Naive B cell (primary cell): ENCODE results near the gene DDIT4. TPM values are rescaled to one million over a fixed set of nuclear protein-coding genes. Genes with fewer than 3 reads are reported as not detected.
"Not testable (repeated sequence)": the region's sequence is repeated elsewhere in the genome, so short reads cannot be mapped to it uniquely, and the experiment has no call there.

ENCODE experiments used
- ATAC-seq, 2 donors: fragments of 150-1000 bp; cut with Tn5 transposase; 2 replicates each; pipeline ENCODE4 v1.10.0; 2021; ENCODE audit warnings: low read depth in 2 of 2, mild to moderate bottlenecking in 2 of 2, moderate library complexity in 2 of 2
- DNase-seq: peaks from one replicate; pipeline ENCODE4 v3.0.0; 2022
- H3K27ac Mint-ChIP-seq, 6 donors: one replicate each; pipeline ENCODE4 v1.8.0; 2020 to 2022; ENCODE audit warnings: mild to moderate bottlenecking in 6 of 6, mixed read lengths in 6 of 6, moderate library complexity in 5 of 6, inconsistent platforms in 2 of 6
- H3K27me3 Mint-ChIP-seq, 3 donors: one replicate each; pipeline ENCODE4 v1.8.0; 2021 to 2022; ENCODE audit warnings: mixed read lengths in 3 of 3, mild to moderate bottlenecking in 1 of 3
- H3K36me3 Mint-ChIP-seq, 2 donors: one replicate each; pipeline ENCODE4 v1.8.0; 2020 to 2022; ENCODE audit warnings: mixed read lengths in 2 of 2, inconsistent platforms in 1 of 2, mild to moderate bottlenecking in 1 of 2
- H3K4me1 Mint-ChIP-seq, 3 donors: one replicate each; pipeline ENCODE4 v1.8.0; 2020 to 2022; ENCODE audit warnings: mixed read lengths in 3 of 3, inconsistent platforms in 1 of 3, mild to moderate bottlenecking in 1 of 3, moderate library complexity in 1 of 3
- H3K4me3 Mint-ChIP-seq, 8 donors: one replicate each; pipeline ENCODE4 v1.8.0; 2020 to 2022; ENCODE audit warnings: mild to moderate bottlenecking in 8 of 8, mixed read lengths in 8 of 8, moderate library complexity in 8 of 8, inconsistent platforms in 2 of 8
- H3K9me3 Mint-ChIP-seq, 7 donors: one replicate each; pipeline ENCODE4 v1.8.0; 2020 to 2022; ENCODE audit warnings: mixed read lengths in 7 of 7, mild to moderate bottlenecking in 5 of 7, inconsistent platforms in 2 of 7, moderate library complexity in 1 of 7
- polyA plus RNA-seq, 6 donors: library from polyadenylated mRNA; unstranded; fragments of 300-500 nt; fragmentation: Illumina TruSeq; gene quantifications; one replicate each; pipeline ENCODE4 v1.2.3, GENCODE V29; 2021; ENCODE audit warnings: low read depth in 6 of 6

The DDIT4 gene
- polyA plus RNA-seq, 6 donors from 2014 or later: 22.6 to 124 (median 78.2) TPM

GRCh38 chr10:72265990-72266865 lies 7.5 kb upstream of the DDIT4 start:
- Mint-ChIP-seq H3K9me3 (no peaks in the 10 kb centered on the region), H3K27ac (peak overlapping the region in 3 of 6 donors; percentile 7 to 77 (median 20)), H3K4me3 (no peak overlapping the region), H3K27me3 (no peaks in the 10 kb centered on the region), H3K4me1 (peaks cover 16 to 49% (median 31%) of the 10 kb centered on the region in 3 donors), H3K36me3 (no peaks in the 10 kb centered on the region)
- ATAC-seq (no peak), DNase-seq (no peak)

- Mint-ChIP-seq H3K27ac (peak overlapping the region in 1 of 6 donors; percentile 75), H3K4me1 (peaks cover 14 to 48% (median 28%) of the 10 kb centered on the region in 3 donors), H3K27me3 (no peaks in the 10 kb centered on the region), H3K36me3 (no peaks in the 10 kb centered on the region), H3K9me3 (no peaks in the 10 kb centered on the region), H3K4me3 (no peak overlapping the region)
- DNase-seq (no peak), ATAC-seq (no peak)
Measured at GRCh38 chr10:72267381-72267780, 6.3 kb upstream of the DDIT4 start.

GRCh38 chr10:72267819-72268399 lies 5.8 kb upstream of the DDIT4 start:
- Mint-ChIP-seq H3K36me3 (no peaks in the 10 kb centered on the region), H3K9me3 (no peaks in the 10 kb centered on the region), H3K27ac (peak overlapping the region in 1 of 6 donors; percentile 75), H3K27me3 (no peaks in the 10 kb centered on the region), H3K4me3 (no peak overlapping the region), H3K4me1 (peaks cover 18 to 51% (median 32%) of the 10 kb centered on the region in 3 donors)
- no peak for DNase-seq
- ATAC-seq: no peak

- H3K36me3 Mint-ChIP-seq, H3K9me3 Mint-ChIP-seq, H3K4me3 Mint-ChIP-seq, DNase-seq, ATAC-seq, H3K27ac Mint-ChIP-seq, H3K27me3 Mint-ChIP-seq: not testable (repeated sequence)
- peaks cover 20 to 50% (median 35%) of the 10 kb centered on the region in 3 donors for H3K4me1 Mint-ChIP-seq
Measured at GRCh38 chr10:72268475-72269200, 5.1 kb upstream of the DDIT4 start.

- no peaks in the 10 kb centered on the region for H3K27me3 Mint-ChIP-seq
- peak overlapping the region in 6 of 8 donors; percentile 17 to 99 (median 38) for H3K4me3 Mint-ChIP-seq
- H3K4me1 Mint-ChIP-seq: peaks cover 30 to 45% (median 44%) of the 10 kb centered on the region in 3 donors
- H3K36me3 Mint-ChIP-seq: peaks cover 5 to 13% of the 10 kb centered on the region in 2 donors
- DNase-seq (no peak), ATAC-seq (no peak)
- H3K27ac Mint-ChIP-seq: peak overlapping the region in 4 of 6 donors; percentile 10 to 79 (median 56)
- H3K9me3 Mint-ChIP-seq: no peaks in the 10 kb centered on the region
Measured at GRCh38 chr10:72270607-72271281, 3.0 kb upstream of the DDIT4 start.

- Mint-ChIP-seq H3K4me1 (peaks cover 43 to 58% (median 47%) of the 10 kb centered on the region in 3 donors), H3K36me3 (peaks cover 5 to 17% of the 10 kb centered on the region in 2 donors), H3K27ac (peak overlapping the region in 5 of 6 donors; percentile 69 to 98 (median 94)), H3K27me3 (no peaks in the 10 kb centered on the region), H3K4me3 (peak overlapping the region; percentile 95 to 100 (median 98)), H3K9me3 (no peaks in the 10 kb centered on the region)
- ATAC-seq: peak in 1 of 2 donors; percentile 13
- peak; percentile 35 for DNase-seq
Measured at GRCh38 chr10:72272689-72273409, 875 bp upstream of the DDIT4 start.

GRCh38 chr10:72274213-72274729 lies 547 bp downstream of the DDIT4 start:
- Mint-ChIP-seq H3K9me3 (no peaks in the 10 kb centered on the region), H3K4me3 (peak overlapping the region; percentile 95 to 100 (median 98)), H3K36me3 (peaks cover 5 to 17% of the 10 kb centered on the region in 2 donors), H3K27ac (peak overlapping the region; percentile 91 to 98 (median 96)), H3K4me1 (peaks cover 43 to 59% (median 51%) of the 10 kb centered on the region in 3 donors), H3K27me3 (no peaks in the 10 kb centered on the region)
- ATAC-seq: no peak
- no peak for DNase-seq

GRCh38 chr10:72274730-72275350 lies 1.1 kb downstream of the DDIT4 start:
- DNase-seq: peak; percentile 71
- Mint-ChIP-seq H3K4me3 (peak overlapping the region; percentile 95 to 100 (median 98)), H3K9me3 (no peaks in the 10 kb centered on the region), H3K4me1 (peaks cover 43 to 56% (median 52%) of the 10 kb centered on the region in 3 donors), H3K27me3 (no peaks in the 10 kb centered on the region), H3K36me3 (peaks cover 5 to 17% of the 10 kb centered on the region in 2 donors), H3K27ac (peak overlapping the region; percentile 91 to 98 (median 96))
- peak; percentile 30 to 31 for ATAC-seq

GRCh38 chr10:72275351-72276012 lies 1.8 kb downstream of the DDIT4 start:
- no peaks in the 10 kb centered on the region for H3K27me3 Mint-ChIP-seq
- peak overlapping the region; percentile 95 to 100 (median 98) for H3K4me3 Mint-ChIP-seq
- H3K27ac Mint-ChIP-seq: peak overlapping the region; percentile 83 to 98 (median 94)
- peaks cover 5 to 17% of the 10 kb centered on the region in 2 donors for H3K36me3 Mint-ChIP-seq
- peaks cover 40 to 56% (median 52%) of the 10 kb centered on the region in 3 donors for H3K4me1 Mint-ChIP-seq
- no peaks in the 10 kb centered on the region for H3K9me3 Mint-ChIP-seq
- ATAC-seq (no peak), DNase-seq (no peak)

- DNase-seq: no peak
- H3K9me3 Mint-ChIP-seq: no peaks in the 10 kb centered on the region
- no peak for ATAC-seq
- H3K27me3 Mint-ChIP-seq: no peaks in the 10 kb centered on the region
- H3K4me1 Mint-ChIP-seq: peaks cover 38 to 51% (median 47%) of the 10 kb centered on the region in 3 donors
- peak overlapping the region; percentile 39 to 98 (median 94) for H3K27ac Mint-ChIP-seq
- peaks cover 5 to 17% of the 10 kb centered on the region in 2 donors for H3K36me3 Mint-ChIP-seq
- peak overlapping the region; percentile 95 to 100 (median 98) for H3K4me3 Mint-ChIP-seq
Measured at GRCh38 chr10:72276013-72276387, 2.3 kb downstream of the DDIT4 start.
